Lung (tissue), 12 donors: ENCODE results near the gene ASPG. TPM values are rescaled to one million over a fixed set of nuclear protein-coding genes. Genes with fewer than 3 reads are reported as not detected.
A peak's percentile ranks its signal among the peaks of the same experiment; 100 is the strongest.

Experiments used
- ATAC-seq: fragments of 200-7000 bp; cut with Tn5 transposase; one replicate; pipeline ENCODE4 v1.9.1; 2020; ENCODE audit warnings: moderate number of reproducible peaks; ENCODE audit not compliant: insufficient read depth, low FRiP score
- DNase-seq, 3 donors: peaks; one replicate each; pipeline ENCODE4 v3.0.0-alpha.2; 2013 to 2017
- H3K27ac ChIP-seq, 2 donors: one replicate each; pipeline ENCODE4 v1.5.1; 2013; ENCODE audit warnings: mild to moderate bottlenecking in 2 of 2, moderate library complexity in 2 of 2, control low read depth in 1 of 2, inconsistent platforms in 1 of 2, low read depth in 1 of 2, low read length in 1 of 2
- H3K27me3 ChIP-seq, 3 donors: one replicate each; pipeline ENCODE4 v1.5.1; 2013; ENCODE audit warnings: low read length in 2 of 3; ENCODE audit not compliant: control insufficient read depth in 3 of 3, insufficient read depth in 3 of 3
- H3K36me3 ChIP-seq, 4 donors: one replicate each; pipeline ENCODE4 v1.5.1; 2013; ENCODE audit warnings: low read length in 4 of 4, mild to moderate bottlenecking in 1 of 4, moderate library complexity in 1 of 4; ENCODE audit not compliant: control insufficient read depth in 4 of 4, insufficient read depth in 4 of 4
- H3K4me1 ChIP-seq, 5 donors: one replicate each; pipeline ENCODE4 v1.5.1; 2013; ENCODE audit warnings: low read length in 5 of 5, mild to moderate bottlenecking in 2 of 5, moderate library complexity in 1 of 5; ENCODE audit not compliant: control insufficient read depth in 5 of 5, insufficient read depth in 5 of 5
- H3K4me3 ChIP-seq: one replicate; pipeline ENCODE4 v1.5.1; 2013; ENCODE audit warnings: mild to moderate bottlenecking, control low read depth, moderate library complexity
- H3K9ac ChIP-seq, 2 donors: one replicate each; pipeline ENCODE4 v1.5.1; 2013; ENCODE audit warnings: low read length in 2 of 2, control low read depth in 1 of 2; ENCODE audit not compliant: insufficient read depth in 1 of 2
- H3K9me3 ChIP-seq, 4 donors: one replicate each; pipeline ENCODE4 v1.5.1; 2013; ENCODE audit warnings: low read length in 3 of 4, mild to moderate bottlenecking in 1 of 4, moderate library complexity in 1 of 4; ENCODE audit not compliant: control insufficient read depth in 4 of 4, insufficient read depth in 3 of 4
- CTCF ChIP-seq: IDR thresholded peaks from 2 replicates; pipeline ENCODE4 v1.5.1; 2012; ENCODE audit warnings: mild to moderate bottlenecking; ENCODE audit errors: control extremely low read depth, extremely low read depth
- WGBS, 2 donors: extraction: QIAGEN DNeasy Blood & Tissue Kit; methylation state at CpG; one replicate each; pipeline ENCODE4 v1.1.7; 2013; 5-methylcytosine and 5-hydroxymethylcytosine counted together
- polyA plus RNA-seq, 2 donors: library from polyadenylated mRNA; stranded (reverse); fragments of 200-250 nt; gene quantifications; one replicate each; pipeline ENCODE4 v1.2.1, GENCODE V29; 2013
- total RNA-seq, 2 donors: library from RNA; depleted of rRNA in 1 of 2; stranded (reverse); fragments of >200 nt in 1 of 2; gene quantifications; one replicate each; pipeline ENCODE4 v1.2.1, GENCODE V29; 2014 to 2021
- donor health status: control.
- donor health status: control.
- donor health status: Bipolar disorder and iron deficiency.
- donor health status: healthy.
- donor health status: DM: yes; HTN: yes; CAD: no.

The ASPG gene
- total and polyA plus RNA-seq, 4 donors = 0.73 to 4.7 (median 3.0) TPM

- no peak for TF ChIP-seq CTCF
- Histone ChIP-seq H3K9ac (no peak overlapping the region), H3K9me3 (no peaks in the 10 kb centered on the region), H3K27me3 (peaks cover 5 to 8% (median 7%) of the 10 kb centered on the region in 3 donors), H3K4me1 (peaks cover 0 to 9% (median 0%) of the 10 kb centered on the region in 5 donors), H3K4me3 (no peak overlapping the region), H3K36me3 (no peaks in the 10 kb centered on the region), H3K27ac (no peak overlapping the region)
- DNase-seq (peak in 1 of 3 donors; percentile 11), ATAC-seq (no peak)
- WGBS, 2 donors = 60 to 79% methylated on average over 17 of the region's 17 CpGs
Measured at GRCh38 chr14:104112609-104113571, 27.4 kb downstream of the ASPG start.

- Histone ChIP-seq H3K9me3 (peaks cover 0 to 5% (median 0%) of the 10 kb centered on the region in 4 donors), H3K27me3 (peaks cover 5 to 16% (median 11%) of the 10 kb centered on the region in 3 donors), H3K36me3 (no peaks in the 10 kb centered on the region), H3K4me1 (peaks cover 0 to 9% (median 0%) of the 10 kb centered on the region in 5 donors), H3K27ac (no peak overlapping the region), H3K9ac (no peak overlapping the region), H3K4me3 (no peak overlapping the region)
- TF ChIP-seq CTCF = no peak
- peak in 1 of 3 donors; percentile 7 for DNase-seq
- no peak for ATAC-seq
- 69 to 79% methylated on average over 23 of the region's 23 CpGs for WGBS, 2 donors
Measured at GRCh38 chr14:104113631-104114420, 28.3 kb downstream of the ASPG start.

GRCh38 chr14:104114421-104115130 lies 29.1 kb downstream of the ASPG start:
- Histone ChIP-seq H3K4me1 (peaks cover 0 to 9% (median 0%) of the 10 kb centered on the region in 5 donors), H3K27me3 (peaks cover 5 to 22% (median 17%) of the 10 kb centered on the region in 3 donors), H3K36me3 (no peaks in the 10 kb centered on the region), H3K27ac (no peak overlapping the region), H3K9ac (no peak overlapping the region), H3K9me3 (peaks cover 0 to 5% (median 0%) of the 10 kb centered on the region in 4 donors), H3K4me3 (no peak overlapping the region)
- WGBS, 2 donors = 80 to 86% methylated on average over 26 of the region's 26 CpGs
- ATAC-seq (no peak), DNase-seq (no peak)
- TF ChIP-seq CTCF = no peak
